HL-60/S4 treated with phorbol 12-myristate 13-acetate at 8.2 ng/mL for 4 days and 3 days (cell line): Measurements from ENCODE around the gene CEP63.

Source experiments
- in situ Hi-C: fragments of 300-500 bp; cut with MboI; formaldehyde crosslinking; loops from 2 replicates; pipeline ENCODE4 v1.15.0; 2022; ENCODE audit warnings: low sequenced_read_pairs

The CEP63 gene

DNA sequence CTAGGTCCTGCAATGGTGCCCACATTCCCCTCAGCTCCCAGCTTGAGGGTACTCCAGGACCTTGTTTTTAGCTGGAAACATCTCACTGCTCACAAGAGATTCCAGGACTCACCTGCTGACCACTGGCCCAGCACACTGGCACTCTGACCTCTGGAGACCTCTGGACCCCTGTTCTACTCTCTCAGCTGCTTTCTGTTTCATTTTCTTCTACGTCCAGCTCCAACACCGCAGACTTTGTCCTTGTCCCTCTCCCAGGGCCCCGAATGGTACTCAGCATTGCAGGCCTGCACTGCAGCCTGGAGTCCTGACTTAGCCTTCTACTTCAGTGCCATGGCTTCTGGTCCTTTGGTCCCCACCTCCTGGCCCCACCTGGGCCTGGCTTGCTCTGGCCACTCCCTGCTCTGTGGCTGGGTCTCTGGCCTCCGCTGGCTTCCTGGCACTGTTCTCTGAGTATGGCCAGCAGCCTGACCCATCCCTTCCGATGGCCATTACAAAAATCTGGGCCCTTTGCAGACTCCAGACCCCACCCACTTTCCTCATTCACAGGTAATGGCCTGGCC is 137.0 kb downstream of the CEP63 start:
- in situ Hi-C loops: no loop called here

DNA sequence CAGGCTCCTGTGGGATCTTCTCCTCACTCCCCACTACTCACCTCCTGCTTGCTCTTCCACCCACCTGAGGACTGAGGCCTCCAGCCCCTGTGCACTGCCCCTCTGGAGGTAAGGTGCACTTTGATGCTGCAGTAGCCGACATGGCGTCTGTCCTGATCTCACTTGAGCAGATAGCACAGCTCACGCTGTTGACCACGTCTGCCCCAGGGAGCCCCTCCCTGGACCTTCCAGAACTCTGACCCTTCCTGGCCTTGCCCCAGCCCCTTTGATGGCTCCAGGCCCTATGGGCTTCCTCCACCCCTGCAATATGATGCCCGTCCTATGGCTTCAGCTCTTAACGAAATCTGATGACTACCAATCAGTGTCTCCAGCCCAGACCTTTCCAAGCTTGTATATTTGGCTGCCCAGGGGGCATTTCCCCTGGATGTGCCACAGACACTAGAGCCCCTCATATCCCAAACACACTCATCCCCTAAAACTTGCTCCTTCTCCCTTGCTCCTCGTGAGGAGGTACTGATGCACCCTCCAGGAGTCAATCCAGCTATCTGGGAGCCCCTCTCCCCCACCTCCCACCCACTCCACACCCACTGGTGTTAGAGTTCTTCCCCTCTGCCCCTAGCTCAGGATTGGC is 137.9 kb downstream of the CEP63 start:
- in situ Hi-C loops: no loop called here
